Activated gamma-delta T cell treated with Interleukin-2 at 50 U/mL for 16 hours (primary cell): Measurements from ENCODE around the gene MAD2L1BP.

Experiments used
- DNase-seq: peaks from one replicate; pipeline ENCODE4 v3.0.0-alpha.2; 2020

The MAD2L1BP gene

GRCh38 chr6:43667245-43668150 lies 31.9 kb downstream of the MAD2L1BP start:
- peak; percentile 71 for DNase-seq

DNA sequence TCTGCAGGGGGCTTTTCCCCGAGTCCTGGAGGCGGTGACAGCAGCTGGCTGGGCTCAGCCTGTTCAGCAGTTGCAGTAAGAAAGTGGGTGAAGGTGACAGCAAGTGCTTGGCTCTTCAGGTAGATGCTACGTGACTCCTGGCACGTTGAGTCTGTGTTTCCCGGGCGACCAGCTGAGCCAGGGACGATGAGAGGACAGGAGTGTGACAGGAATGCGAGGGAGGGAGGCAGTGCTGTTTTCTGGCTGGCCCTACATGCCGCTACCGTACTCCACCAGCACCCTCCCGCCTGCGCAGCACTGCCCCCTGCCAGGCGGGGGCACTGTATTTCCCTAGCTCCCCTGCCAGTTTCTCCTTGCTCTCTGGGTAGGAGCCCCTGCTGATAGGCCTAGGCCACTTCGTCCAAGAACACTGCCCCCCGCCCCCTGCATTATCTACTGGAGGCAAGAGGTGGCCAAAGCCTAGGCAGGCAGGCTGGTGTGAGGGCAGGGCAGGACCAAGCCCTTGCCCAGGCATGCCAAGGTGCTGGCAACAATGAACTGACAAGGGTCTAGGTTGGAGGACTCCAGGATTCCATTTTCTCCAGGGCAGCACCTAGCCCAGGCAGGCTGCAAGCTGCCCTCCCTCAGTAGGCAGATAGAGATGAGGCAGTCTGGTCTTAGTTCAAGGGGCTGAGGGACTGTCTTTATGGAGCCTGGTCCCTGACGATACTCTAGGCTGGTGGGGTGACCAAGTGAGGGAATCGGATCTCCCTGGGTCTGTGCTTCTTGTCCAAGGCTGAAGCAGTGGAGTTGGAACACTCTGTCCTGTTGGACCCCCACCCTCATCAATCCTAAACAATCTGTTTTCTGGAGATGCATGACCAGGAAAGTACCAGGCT lies 32.8 kb downstream of the MAD2L1BP start:
- no peak for DNase-seq

GRCh38 chr6:43669050-43669921 lies 33.6 kb downstream of the MAD2L1BP start:
- no peak for DNase-seq

GRCh38 chr6:43669922-43670622 lies 34.4 kb downstream of the MAD2L1BP start:
- no peak for DNase-seq

DNA sequence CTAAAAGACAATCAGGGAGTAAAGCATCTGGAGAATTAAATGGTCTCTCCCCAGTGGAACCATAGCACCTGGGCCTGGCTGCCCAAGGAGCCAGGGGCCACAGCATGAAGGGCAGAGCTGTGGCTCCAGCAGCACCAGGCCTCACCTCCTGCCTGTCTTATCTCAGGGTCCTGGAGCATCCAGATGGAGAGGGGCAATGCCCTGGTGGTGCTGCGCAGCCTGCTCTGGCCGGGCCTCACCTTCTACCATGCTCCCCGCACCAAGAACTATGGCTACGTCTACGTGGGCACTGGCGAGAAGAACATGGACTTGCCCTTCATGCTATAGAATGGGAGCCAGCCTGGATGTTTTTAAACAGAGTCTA lies 35.0 kb downstream of the MAD2L1BP start:
- no peak for DNase-seq

GRCh38 chr6:43671011-43671800 lies 35.6 kb downstream of the MAD2L1BP start:
- DNase-seq = no peak

DNA sequence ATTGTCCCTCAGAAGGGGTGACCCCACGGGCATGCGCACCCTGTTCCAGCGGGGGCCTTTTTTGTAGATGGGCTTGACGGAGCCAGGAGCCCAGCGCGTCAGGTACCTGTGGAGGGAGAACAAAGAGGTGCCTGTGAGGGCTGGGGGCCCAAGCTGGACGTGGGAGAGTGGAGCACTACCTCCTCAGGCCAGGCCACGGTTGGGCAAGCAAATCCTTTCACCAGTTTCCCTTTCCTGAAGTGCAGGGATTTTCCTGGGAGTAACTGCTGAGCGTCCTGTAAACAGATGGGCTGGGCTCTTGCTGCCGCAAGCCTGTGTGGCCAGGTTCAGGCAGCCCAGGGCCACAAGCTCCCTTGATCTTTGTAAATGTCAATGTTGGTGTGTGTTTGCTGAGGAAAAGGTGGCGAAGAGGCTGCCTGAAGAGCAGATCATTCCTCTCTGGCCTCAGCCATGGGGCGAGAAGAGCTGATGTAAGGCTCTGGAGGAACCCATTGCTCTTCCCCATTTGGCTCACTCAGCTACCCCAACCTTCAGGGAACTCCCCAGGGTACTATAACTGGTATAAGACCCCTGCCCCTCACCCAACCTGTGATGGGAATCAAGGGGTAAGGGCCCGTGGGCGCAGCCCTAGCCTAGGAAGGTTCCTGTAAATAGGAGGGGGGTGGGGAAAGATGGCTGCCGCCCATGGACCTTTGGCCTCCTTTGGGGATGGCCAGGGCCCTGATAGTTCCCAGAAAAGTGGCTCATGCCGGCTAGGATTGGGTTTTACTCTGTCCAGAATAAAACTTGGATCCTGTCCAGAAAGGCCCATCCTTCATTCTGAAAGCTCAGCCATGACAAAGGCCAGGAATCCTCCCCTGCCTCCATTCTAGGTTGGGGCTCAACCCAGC lies 36.4 kb downstream of the MAD2L1BP start:
- no peak for DNase-seq

DNA sequence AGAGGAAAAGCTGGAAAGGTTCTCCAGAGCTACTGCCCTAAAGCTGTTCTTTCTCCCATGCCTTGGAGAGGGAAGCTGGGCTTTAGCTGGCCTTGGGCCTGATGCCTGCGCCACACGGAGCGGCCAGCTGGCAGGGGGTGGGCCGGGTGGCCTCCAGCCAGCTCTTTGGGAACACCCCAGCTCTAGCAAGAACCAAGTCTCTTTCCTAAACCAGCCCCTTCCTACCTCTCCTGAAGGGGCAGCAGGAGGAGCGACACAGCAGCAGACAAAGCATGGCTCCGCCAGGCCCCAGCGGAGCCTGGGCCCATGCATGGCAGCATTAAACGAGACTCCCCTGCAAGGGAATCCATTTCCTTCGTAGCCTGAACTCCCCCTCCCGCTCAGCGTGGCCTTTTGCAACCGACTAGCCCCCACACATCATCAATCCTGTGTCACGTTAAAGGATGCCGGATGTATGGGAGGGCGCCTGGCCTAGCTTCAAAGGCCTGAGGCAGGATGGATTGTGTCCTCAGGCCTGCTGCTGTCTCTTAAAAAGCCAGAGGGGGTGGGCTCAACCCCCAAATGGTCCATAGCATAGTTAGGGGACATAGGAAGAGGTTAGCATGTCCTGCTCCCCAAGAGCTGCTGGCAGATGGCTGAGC lies 37.9 kb downstream of the MAD2L1BP start:
- no peak for DNase-seq

DNA sequence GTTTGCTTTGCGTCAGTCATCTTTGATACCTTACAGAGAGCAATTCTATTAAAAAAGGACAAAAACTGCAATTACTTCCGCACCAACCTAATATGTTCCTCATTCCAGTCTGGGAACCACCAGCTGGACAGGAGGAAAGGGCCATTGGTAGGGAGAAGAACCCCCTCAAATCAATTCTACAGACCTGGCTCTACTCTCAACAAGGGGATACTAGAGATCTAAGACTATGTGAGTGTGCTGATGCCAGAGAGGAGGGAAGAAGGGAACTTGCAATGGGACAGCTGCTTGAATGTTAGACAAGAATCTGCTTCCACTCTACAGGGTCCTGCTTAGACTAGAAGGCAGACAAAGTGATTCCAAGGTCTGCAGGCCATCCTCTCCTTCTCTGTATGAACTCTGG lies 38.7 kb downstream of the MAD2L1BP start:
- no peak for DNase-seq

- no peak for DNase-seq
These were observed 39.3 kb downstream of the MAD2L1BP start for GRCh38 chr6:43674921-43675320.

- no peak for DNase-seq
These were observed 41.4 kb downstream of the MAD2L1BP start for GRCh38 chr6:43676962-43677606.

DNA sequence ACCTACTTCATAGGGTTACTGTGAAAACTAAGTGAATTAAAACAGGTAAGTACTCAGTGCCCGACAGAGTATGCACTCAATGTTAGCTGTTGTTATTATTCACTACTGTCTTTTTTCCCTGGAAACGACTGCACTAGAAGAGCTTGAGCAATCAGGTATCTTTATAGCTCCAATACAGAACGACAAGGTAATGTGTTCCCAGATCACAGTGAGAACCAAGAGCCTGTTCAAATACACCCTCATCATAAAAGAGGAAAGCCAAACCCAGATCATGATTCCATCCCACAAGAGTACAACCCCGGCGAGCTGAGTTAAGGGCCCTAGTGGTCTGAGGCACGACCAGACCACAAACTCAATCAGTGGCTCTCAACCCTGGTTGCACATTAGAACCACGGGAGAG lies 42.1 kb downstream of the MAD2L1BP start:
- no peak for DNase-seq

DNA sequence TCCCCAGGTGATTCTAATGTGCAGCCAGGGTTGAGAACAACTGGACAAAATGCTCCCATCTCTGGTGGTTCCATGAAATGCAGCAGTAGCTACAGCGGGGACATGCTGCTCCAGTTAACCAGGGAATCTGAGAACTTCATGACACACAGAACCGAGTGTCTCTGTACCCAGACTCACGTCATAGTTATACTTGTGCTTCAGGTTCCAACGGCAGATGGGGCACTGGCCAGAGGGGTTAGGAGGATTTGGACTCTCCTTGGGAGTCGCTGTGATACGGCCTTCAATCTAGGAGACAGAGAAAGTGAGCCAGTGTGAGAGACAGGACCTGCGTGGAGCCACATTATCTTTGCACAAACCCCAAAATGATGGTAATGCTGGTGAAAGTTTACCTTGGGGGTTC lies 42.7 kb downstream of the MAD2L1BP start:
- DNase-seq = no peak

DNA sequence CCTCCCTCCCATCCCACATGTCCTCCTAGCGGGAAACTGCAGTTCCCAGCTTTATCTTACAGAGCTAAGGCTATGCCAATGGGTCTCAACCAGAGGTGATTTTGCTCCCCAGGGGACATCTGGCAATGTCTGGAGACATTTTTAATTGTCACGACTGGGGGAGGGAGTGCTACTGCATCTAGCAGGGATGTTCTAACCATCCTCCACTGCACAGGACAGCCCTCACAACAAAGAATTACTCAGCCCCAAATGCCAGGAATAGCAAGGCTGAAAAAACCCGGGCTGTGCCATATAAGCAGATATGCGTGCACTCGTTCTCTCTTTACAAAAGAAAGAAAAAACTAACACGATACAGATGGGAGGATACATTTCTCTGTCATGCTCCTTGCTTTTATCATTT lies 43.4 kb downstream of the MAD2L1BP start:
- DNase-seq = no peak

DNA sequence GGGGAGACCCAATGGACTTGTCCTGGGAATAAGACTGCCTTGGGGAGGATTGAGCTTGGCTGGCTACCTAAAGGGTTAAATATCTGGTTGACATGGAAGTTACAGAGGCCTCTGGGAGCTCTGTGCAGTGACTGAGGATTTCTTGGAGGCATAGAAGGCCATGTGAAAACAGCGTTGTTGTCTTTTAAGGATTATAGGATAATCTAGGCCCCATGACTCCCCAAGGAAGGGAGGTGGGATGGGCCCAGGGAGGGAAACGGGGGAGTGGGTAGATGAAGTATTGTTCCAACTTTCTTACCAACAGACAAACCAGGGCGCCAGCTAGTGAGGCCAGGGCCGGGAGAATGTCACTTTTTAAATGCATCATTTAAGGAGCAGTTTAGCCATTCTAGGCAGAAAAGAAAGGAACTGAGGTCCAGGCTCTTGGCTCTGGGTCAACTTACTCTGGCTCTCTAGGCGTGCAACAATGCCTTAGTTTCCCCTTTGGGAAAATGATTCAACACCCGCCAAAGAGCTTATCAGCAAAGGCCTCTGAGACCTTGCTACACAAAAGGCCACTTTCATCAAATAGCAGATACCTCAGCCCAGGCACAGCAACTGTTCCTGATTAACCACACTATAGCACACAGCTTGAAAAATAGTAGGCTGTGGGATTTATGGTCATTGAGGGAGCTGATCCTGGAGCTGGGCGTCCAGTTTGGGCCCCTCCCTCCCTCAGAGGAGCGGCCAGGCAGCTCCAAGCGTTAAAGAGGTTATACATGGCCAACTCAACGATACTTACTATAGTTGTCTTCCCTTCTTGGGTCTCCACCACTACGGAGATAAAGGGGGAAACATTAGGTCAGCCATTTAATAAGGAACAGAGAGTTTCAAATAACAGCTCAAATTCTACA lies 44.9 kb downstream of the MAD2L1BP start:
- DNase-seq = no peak

DNA sequence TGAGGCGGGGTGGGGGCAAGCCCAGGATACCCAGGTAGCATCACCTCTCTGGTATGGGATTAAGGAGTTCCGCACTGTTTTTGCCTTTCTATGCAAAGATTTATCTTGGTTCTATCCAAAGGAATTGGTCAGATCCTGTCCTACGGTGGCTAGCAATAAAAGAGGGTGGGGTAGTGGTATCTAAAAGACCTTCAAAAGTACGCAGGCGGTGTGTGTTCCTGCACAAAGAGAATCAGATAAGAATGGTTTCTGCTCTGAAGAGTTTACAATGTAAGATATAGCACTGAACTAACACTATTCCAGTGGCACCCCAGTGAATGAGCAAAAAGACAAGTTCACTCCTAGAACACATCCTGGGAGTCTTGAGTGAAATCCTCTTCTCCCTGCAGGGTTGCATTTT lies 45.7 kb downstream of the MAD2L1BP start:
- no peak for DNase-seq

- DNase-seq = no peak
These were observed 47.2 kb downstream of the MAD2L1BP start for GRCh38 chr6:43682724-43683429.
